ENCODE data around the gene VWC2L. TPM values are rescaled to one million over a fixed set of nuclear protein-coding genes. Genes with fewer than 3 reads are reported as not detected.

VWC2L gene
- total and polyA plus RNA-seq, 10 of the 15 experiments (the other 5 are each of a cell fraction or from before 2014, with no cell fraction given), result not detected

DNA sequence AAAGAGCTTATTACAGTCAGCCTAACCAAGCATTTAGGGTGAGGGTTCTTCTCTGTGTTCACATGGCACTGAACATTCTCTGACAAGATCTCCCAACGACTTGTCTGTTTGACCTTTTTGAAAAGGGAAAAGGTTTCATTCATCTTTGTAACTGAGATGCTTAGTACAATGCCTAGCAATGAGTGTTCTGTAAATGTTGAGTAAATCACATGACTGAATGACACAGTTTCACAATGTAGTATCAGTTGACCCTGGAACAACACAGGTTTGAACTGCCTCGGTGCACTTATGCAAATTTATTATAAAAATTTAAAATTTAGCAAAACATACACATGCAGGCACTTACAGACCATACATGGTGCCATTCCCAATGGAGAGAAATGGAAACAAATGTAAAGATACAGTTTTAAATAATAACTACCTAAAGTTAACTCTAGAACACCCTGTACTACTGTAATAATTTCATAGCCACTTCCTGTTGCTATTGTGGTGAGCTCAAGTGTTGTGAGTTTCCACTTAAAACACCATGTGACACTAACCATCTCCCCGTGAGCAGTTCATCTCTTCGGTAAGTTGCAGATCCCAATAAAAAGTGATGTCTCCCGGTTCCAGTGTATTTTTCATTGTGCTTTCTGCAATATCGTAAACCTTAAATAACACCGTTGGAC lies 34.1 kb upstream of the VWC2L start:
- Histone ChIP-seq H3K4me2 (ENCODE audit: control insufficient read depth, insufficient read depth) (no peak overlapping the region), H3K4me3 (no peak overlapping the region), H3K4me1 (ENCODE audit: control insufficient read depth, insufficient read depth, low read length) (no peaks in the 10 kb centered on the region), H3K27ac (ENCODE audit: control insufficient read depth, insufficient read depth) (no peak overlapping the region), H4K20me1 (ENCODE audit: control insufficient read depth, insufficient read depth) (no peaks in the 10 kb centered on the region), H3K27me3 (replicated peaks in 1 of 2; ENCODE audit: control insufficient read depth in 2 of 2, insufficient read depth in 2 of 2, low read length in 1 of 2) (no peaks in the 10 kb centered on the region), H3K9me3 (replicated peaks; ENCODE audit: control insufficient read depth, insufficient read depth, low read length) (no peaks in the 10 kb centered on the region), H3K9ac (ENCODE audit: control insufficient read depth, insufficient read depth, low read length) (no peak overlapping the region), H3K79me2 (ENCODE audit: control insufficient read depth, insufficient read depth, low read length) (no peaks in the 10 kb centered on the region), H2AFZ (ENCODE audit: control insufficient read depth, low read depth, low read length) (no peak overlapping the region), H3K36me3 (ENCODE audit: control insufficient read depth in 2 of 2, insufficient read depth in 2 of 2, low read length in 1 of 2) (no peaks in the 10 kb centered on the region)
- no TSS peak for BruUV-seq (replicated peaks)
- ChIA-PET SMC1A (ENCODE audit: uncharacterized antibody, unreplicated experiment) (interaction anchor here (0.7 kb wide), 1 partner anchor 269 kb away, joined by 3 read pairs; no protein-coding TSS in a partner anchor), CTCF (no interaction called here), POLR2A (no interaction called here), RAD21 (ENCODE audit: unreplicated experiment) (no interaction called here)
- ATAC-seq, result peak; percentile 70
- intact Hi-C loops (cut with micrococcal nuclease; ENCODE audit: unreplicated experiment) (no loop called here), in situ Hi-C loops (cut with MboI) (no loop called here)
- DNase-seq (ENCODE audit: low read depth, low spot score), result no peak
- FAIRE-seq, result peak; percentile 35
- TF ChIP-seq CUX1 (IDR thresholded peaks at IDR 0.05; ENCODE audit: insufficient replicate concordance, low read depth, low read length), result no peak
- WGBS (ENCODE audit: insufficient coverage, insufficient replicate concordance, low lambda C conversion rate, missing lambda C conversion rate), result 59% methylated on average over 7 of the region's 7 CpGs
